GM19035 (cell line): ENCODE data around the gene F2RL3.
"Not testable (repeated sequence)": the region's sequence is repeated elsewhere in the genome, so short reads cannot be mapped to it uniquely, and the experiment has no call there.

Experiments used
- ATAC-seq: cut with Tn5 transposase; IDR thresholded peaks from one replicate; pipeline ENCODE4 v1.9.1; 2021; ENCODE audit not compliant: unreplicated experiment

The F2RL3 gene

DNA sequence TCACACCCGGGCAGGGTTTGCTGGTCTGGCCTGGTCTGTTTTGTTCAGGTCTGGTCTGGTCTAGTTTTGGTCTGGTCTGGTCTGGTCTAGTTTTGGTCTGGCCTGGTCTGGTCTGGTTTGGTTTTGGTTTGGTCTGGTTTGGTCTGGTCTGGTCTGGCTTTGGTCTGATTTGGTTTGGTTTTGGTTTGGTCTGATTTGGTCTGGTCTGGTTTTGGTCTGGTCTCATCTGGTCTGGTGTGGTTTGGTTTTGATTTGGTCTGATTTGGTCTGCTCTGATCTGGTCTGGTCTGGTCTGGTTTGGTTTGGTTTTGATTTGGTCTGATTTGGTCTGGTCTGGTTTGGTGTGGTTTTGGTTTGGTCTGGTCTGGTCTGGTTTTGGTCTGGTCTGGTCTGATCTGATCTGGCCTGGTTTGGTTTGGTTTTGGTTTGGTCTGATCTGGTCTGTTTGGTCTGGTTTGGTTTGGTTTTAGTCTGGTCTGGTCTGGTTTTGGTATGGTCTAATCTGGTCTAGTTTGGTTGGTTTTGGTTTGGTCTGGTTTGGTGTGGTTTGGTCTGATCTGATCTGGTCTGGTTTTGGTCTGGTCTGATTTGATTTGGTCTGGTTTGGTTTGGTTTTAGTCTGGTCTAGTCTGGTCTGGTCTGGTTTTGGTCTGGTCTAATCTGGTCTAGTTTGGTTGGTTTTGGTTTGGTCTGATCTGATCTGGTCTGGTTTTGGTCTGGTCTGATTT is 14.4 kb upstream of the F2RL3 start:
- no peak for ATAC-seq

GRCh38 chr19:16874978-16875299 is 13.9 kb upstream of the F2RL3 start:
- ATAC-seq, result not testable (repeated sequence)

DNA sequence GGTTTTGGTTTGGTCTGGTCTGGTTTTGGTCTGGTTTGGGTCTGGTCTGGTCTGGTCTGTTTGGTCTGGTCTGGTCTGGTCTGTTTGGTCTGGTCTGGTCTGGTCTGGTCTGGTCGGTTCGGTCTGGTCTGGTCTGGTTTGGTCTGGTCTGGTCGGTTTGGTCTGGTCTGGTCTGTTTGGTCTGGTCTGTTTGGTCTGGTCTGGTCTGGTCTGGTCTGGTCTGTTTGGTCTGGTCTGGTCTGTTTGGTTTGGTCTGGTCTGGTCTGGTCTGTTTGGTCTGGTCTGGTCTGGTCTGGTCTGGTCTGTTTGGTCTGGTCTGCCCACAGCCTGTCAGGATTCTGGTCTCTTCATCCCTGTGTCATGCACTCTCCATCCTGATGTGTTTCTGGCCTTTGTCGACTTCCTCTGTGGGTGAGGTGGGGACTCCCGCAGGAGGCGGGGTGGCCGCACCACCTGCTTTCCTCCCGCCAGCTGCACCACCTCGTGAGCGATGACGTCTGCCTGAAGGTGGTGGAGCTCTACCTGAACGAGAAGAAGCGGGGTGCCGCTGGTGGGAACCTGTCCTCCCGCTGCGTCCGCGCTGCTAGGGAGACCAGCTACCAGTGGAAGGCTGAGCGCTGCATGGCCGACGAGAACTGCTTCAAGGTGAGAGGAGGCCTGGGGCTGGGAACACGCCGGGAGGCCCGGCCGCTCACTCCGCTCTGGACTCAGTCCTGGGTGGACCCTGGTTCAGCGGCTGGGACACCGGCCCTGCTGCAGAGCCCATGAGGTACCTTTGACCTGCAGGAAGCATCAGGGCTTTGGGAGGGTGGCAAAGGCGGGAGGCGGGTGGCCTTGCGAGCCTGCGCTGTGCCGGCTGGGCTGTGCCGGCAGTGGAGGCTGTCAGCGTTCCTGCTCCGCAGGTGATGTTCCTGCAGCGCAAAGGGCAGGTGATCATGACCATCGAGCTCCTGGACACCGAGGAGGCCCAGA is 12.9 kb upstream of the F2RL3 start:
- ATAC-seq, result no peak

GRCh38 chr19:16876904-16877361 is 11.9 kb upstream of the F2RL3 start:
- no peak for ATAC-seq

DNA sequence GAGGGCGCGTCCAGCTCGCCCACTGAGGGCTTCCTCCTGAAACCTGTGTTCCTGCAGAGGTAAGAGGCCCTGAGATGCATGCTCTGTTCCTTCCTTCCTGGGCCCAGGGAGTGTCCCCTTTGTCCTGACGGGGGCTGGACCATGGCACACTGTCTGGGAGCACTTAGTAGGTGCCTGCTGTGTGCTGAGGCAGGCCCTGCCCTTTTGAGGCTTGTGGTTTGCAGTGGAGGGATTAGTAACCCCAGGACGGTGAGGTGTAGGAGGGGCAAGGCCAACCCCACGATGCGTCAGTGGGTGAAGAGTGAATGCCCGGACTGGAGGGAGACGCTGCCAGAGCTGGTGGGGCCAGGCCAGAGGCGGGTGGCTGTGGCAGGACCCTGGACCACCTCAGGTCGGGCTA is 11.2 kb upstream of the F2RL3 start:
- no peak for ATAC-seq

GRCh38 chr19:16878181-16878965 is 10.4 kb upstream of the F2RL3 start:
- no peak for ATAC-seq

GRCh38 chr19:16880884-16881554 is 7.8 kb upstream of the F2RL3 start:
- ATAC-seq, result no peak

DNA sequence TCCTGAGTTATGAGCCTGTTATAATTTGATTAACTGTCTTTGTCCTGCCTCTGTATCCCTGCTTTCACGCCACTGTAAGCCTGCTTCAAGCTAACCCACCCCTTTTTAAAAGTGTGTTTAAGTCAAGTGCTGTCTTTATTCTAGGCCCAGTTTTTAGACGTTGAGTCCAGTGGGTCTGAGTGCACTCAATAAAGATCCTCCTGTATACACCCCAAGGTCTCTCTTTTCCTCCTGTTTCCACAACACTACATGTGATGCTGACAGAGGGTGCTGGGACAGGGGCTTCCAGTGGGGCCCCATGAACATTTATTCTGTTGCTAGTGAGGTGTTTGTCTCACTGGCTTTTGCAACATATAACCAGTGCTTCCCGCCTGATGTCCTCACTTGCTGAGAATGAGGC is 6.7 kb upstream of the F2RL3 start:
- no peak for ATAC-seq

GRCh38 chr19:16883522-16883921 is 5.3 kb upstream of the F2RL3 start:
- ATAC-seq, result no peak

GRCh38 chr19:16885166-16885565 is 3.6 kb upstream of the F2RL3 start:
- ATAC-seq, result no peak

DNA sequence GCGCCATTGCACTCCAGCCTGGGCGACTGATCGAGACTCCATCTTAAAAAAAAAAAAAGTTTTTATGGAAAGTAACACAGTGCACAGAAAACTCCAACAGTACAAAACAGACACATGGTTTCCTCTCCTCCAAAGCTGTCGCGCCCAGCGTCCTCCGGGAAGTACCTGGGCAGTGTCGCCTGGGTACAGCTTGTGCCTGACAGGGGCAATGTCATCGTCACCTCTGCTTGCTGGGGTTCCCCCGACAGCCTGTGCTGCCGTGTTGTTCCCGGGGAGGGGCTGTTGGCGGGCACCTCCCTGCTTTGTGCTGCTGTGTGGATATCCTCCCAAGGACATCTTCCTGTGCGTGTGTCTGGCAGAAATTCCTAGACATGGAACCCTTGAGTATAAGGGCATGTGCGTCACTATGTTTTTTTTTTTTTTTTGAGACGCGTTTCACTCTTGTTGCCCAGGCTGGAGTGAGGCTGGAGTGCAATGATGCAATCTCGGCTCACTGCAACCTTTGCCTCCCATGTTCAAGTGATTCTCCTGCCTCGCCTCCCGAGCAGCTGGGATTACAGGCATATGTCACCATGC is 2.4 kb upstream of the F2RL3 start:
- ATAC-seq, result no peak

- no peak for ATAC-seq
Measured at GRCh38 chr19:16887353-16888265, 1.2 kb upstream of the F2RL3 start.

DNA sequence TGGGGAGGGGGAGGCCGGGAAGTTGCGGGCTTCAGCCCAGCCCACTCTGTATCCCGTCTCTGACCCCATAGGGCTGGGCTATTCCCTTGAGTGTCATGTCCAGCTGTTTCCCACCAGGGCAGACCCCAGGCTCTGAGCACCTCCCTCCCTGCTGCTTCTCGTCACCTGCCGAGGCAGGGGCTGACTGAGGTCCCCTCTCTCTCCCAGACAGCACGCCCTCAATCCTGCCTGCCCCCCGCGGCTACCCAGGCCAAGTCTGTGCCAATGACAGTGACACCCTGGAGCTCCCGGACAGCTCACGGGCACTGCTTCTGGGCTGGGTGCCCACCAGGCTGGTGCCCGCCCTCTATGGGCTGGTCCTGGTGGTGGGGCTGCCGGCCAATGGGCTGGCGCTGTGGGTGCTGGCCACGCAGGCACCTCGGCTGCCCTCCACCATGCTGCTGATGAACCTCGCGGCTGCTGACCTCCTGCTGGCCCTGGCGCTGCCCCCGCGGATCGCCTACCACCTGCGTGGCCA is 625 bp downstream of the F2RL3 start:
- ATAC-seq, result no peak

DNA sequence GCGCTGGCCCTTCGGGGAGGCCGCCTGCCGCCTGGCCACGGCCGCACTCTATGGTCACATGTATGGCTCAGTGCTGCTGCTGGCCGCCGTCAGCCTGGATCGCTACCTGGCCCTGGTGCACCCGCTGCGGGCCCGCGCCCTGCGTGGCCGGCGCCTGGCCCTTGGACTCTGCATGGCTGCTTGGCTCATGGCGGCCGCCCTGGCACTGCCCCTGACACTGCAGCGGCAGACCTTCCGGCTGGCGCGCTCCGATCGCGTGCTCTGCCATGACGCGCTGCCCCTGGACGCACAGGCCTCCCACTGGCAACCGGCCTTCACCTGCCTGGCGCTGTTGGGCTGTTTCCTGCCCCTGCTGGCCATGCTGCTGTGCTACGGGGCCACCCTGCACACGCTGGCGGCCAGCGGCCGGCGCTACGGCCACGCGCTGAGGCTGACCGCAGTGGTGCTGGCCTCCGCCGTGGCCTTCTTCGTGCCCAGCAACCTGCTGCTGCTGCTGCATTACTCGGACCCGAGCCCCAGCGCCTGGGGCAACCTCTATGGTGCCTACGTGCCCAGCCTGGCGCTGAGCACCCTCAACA is 1.2 kb downstream of the F2RL3 start:
- ATAC-seq, result no peak

- ATAC-seq, result no peak
Measured at GRCh38 chr19:16890461-16891184, 1.8 kb downstream of the F2RL3 start.

- no peak for ATAC-seq
Measured at GRCh38 chr19:16891696-16892382, 3.0 kb downstream of the F2RL3 start.

- ATAC-seq, result no peak
Measured at GRCh38 chr19:16892436-16892835, 3.6 kb downstream of the F2RL3 start.
